ENCODE measurements around the gene ZNF740.
A peak's percentile ranks its signal among the peaks of the same experiment; 100 is the strongest.
"Not testable (repeated sequence)": the region's sequence is repeated elsewhere in the genome, so short reads cannot be mapped to it uniquely, and the experiment has no call there.

The ZNF740 gene

GRCh38 chr12:53195516-53196420 lies 15.2 kb downstream of the ZNF740 start:
- no peak for DNase-seq

GRCh38 chr12:53196486-53196885 lies 16.0 kb downstream of the ZNF740 start:
- DNase-seq = no peak

- DNase-seq = no peak
Observed at GRCh38 chr12:53197011-53197640, 16.6 kb downstream of the ZNF740 start.

- peak; percentile 66 for DNase-seq
Observed at GRCh38 chr12:53198486-53199110, 18.1 kb downstream of the ZNF740 start.

- no peak for DNase-seq
Observed at GRCh38 chr12:53199700-53200099, 19.2 kb downstream of the ZNF740 start.

- DNase-seq = no peak
Observed at GRCh38 chr12:53200107-53200457, 19.6 kb downstream of the ZNF740 start.

GRCh38 chr12:53200458-53201176 lies 20.1 kb downstream of the ZNF740 start:
- peak; percentile 54 for DNase-seq

GRCh38 chr12:53201177-53201541 lies 20.6 kb downstream of the ZNF740 start:
- DNase-seq = no peak

GRCh38 chr12:53201639-53202038 lies 21.1 kb downstream of the ZNF740 start:
- DNase-seq = no peak

GRCh38 chr12:53202316-53202715 lies 21.8 kb downstream of the ZNF740 start:
- not testable (repeated sequence) for DNase-seq

GRCh38 chr12:53204351-53204750 lies 23.8 kb downstream of the ZNF740 start:
- no peak for DNase-seq

- DNase-seq = peak; percentile 75
Observed at GRCh38 chr12:53205747-53206419, 25.4 kb downstream of the ZNF740 start.

GRCh38 chr12:53207042-53207441 lies 26.5 kb downstream of the ZNF740 start, which contains the start of gene ITGB7:
ITGB7 (minus strand) TSS chr12:53207251; CDS start chr12:53200443, 6,808 bp downstream.
- peak; percentile 86 for DNase-seq

- no peak for DNase-seq
Observed at GRCh38 chr12:53208435-53208834, 27.9 kb downstream of the ZNF740 start.

- peak; percentile 44 for DNase-seq
Observed at GRCh38 chr12:53208877-53209463, 28.4 kb downstream of the ZNF740 start.

- DNase-seq = no peak
Observed at GRCh38 chr12:53210843-53211242, 30.3 kb downstream of the ZNF740 start.

- DNase-seq = peak; percentile 59
Observed at GRCh38 chr12:53211476-53212381, 31.2 kb downstream of the ZNF740 start.

GRCh38 chr12:53212931-53213330 lies 32.4 kb downstream of the ZNF740 start:
- no peak for DNase-seq

GRCh38 chr12:53213348-53213747 lies 32.8 kb downstream of the ZNF740 start:
- DNase-seq = peak; percentile 92

GRCh38 chr12:53214221-53214620 lies 33.7 kb downstream of the ZNF740 start:
- no peak for DNase-seq

Data from CD4-positive, alpha-beta T cell treated with Interleukin-17A for 4 hours (primary cell).